ACC112 (cell line): ENCODE results near the gene RBMY1E.
"Not testable (repeated sequence)": the region's sequence is repeated elsewhere in the genome, so short reads cannot be mapped to it uniquely, and the experiment has no call there.

Experiments
- H2AFZ ChIP-seq: fragments of 200-600 bp; sonication (generic); one replicate; pipeline ENCODE4 v1.6.0; 2017; ENCODE audit warnings: antibody characterized with exemption, low read length; ENCODE audit not compliant: unreplicated experiment
- H3K27ac ChIP-seq: fragments of 200-600 bp; sonication (generic); 2 replicates; pipeline ENCODE4 v1.5.1; 2014; ENCODE audit warnings: low read depth, mild to moderate bottlenecking, antibody characterized with exemption, low read length, moderate library complexity
- H3K27me3 ChIP-seq: fragments of 200-600 bp; sonication (generic); 2 replicates; pipeline ENCODE4 v1.6.1; 2014; ENCODE audit warnings: mild to moderate bottlenecking, antibody characterized with exemption, low read length, moderate library complexity, mixed read lengths; ENCODE audit not compliant: insufficient read depth
- H3K36me3 ChIP-seq: fragments of 200-600 bp; sonication (generic); 2 replicates; pipeline ENCODE4 v1.6.1; 2016; ENCODE audit warnings: mild to moderate bottlenecking, antibody characterized with exemption, low read length, moderate library complexity, mixed read lengths; ENCODE audit not compliant: insufficient read depth
- H3K4me1 ChIP-seq: fragments of 200-600 bp; sonication (generic); one replicate; pipeline ENCODE4 v1.6.1; 2016; ENCODE audit warnings: low read length, mixed read lengths; ENCODE audit not compliant: insufficient read depth, unreplicated experiment, control insufficient read depth
- H3K4me3 ChIP-seq: fragments of 200-600 bp; sonication (generic); 2 replicates; pipeline ENCODE4 v1.5.1; 2014; ENCODE audit warnings: mild to moderate bottlenecking, low read depth, low read length
- H3K79me2 ChIP-seq: fragments of 200-600 bp; sonication (generic); one replicate; pipeline ENCODE4 v1.6.0; 2016; ENCODE audit warnings: low read length; ENCODE audit not compliant: control insufficient read depth, unreplicated experiment, insufficient read depth

The RBMY1E gene

DNA sequence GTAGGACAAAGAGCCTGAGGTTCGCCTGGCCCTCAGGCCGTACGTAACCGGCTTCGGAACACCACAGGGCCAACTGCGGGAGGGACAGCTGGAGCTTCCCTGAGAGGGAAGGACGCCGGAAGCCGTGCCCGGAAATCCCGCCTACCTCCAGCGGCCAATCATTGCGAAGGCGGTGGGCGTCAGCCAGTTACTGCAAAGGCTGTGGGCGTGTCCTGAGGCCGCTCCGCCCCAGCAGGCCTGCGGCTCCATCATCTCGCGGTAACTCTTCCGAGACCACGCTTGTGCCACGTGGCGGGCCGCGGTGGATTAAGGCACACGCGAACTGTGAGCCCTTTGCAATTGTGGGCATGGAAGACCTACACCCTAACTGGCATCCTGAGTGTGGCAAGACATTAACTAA is at the start of gene RBMY1E:
TSS of gene RBMY1E (minus strand) at position 101 of the 400 bp plus-strand sequence. CDS start 1,978 bp downstream, outside the sequence.
- H3K79me2 ChIP-seq, H3K4me3 ChIP-seq, H3K27me3 ChIP-seq, H3K36me3 ChIP-seq, H2AFZ ChIP-seq, H3K4me1 ChIP-seq, H3K27ac ChIP-seq: not testable (repeated sequence)

DNA sequence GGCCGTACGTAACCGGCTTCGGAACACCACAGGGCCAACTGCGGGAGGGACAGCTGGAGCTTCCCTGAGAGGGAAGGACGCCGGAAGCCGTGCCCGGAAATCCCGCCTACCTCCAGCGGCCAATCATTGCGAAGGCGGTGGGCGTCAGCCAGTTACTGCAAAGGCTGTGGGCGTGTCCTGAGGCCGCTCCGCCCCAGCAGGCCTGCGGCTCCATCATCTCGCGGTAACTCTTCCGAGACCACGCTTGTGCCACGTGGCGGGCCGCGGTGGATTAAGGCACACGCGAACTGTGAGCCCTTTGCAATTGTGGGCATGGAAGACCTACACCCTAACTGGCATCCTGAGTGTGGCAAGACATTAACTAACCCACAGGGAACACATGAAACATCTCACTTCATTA is 23.4 kb downstream of the RBMY1E start, which contains the start of gene RBMY1D:
TSS of gene RBMY1D (minus strand) at position 101 of the 400 bp plus-strand sequence. CDS start 2,013 bp downstream, outside the sequence.
- not testable (repeated sequence) for H3K27ac ChIP-seq, H3K4me1 ChIP-seq, H3K4me3 ChIP-seq, H3K79me2 ChIP-seq, H3K27me3 ChIP-seq, H3K36me3 ChIP-seq, H2AFZ ChIP-seq

DNA sequence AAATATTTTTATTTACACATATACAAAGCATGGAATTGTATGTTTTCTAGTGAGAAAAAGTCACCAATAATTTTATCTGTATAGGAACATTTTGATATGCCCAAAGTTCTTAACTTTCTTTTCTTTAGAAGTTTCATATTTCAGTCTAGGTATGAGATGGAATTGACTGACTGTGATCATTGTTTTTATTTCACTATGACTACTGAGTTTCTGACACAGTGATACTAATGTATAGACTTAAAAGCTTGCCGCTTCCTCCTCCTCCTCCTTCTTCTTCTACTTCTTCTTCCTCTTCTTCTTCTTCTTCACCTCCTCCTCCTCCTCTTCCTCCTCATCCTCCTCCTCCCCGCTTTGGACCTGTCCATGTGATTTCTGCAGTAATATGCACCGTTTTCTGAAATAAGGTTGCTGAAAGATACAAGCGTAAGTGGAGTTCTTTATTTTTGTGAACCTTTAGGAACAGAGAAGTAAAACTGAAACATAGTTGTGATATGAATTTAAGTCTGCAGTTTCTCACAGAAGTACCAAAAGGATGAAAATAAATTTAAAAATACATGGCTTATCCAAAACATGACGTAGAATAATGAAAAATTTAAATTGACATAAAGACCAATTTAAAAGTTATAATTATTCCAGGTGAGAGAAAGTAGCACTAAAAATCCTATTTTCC is 48.3 kb downstream of the RBMY1E start:
- H3K4me3 ChIP-seq, H3K4me1 ChIP-seq, H3K27ac ChIP-seq, H3K36me3 ChIP-seq, H3K27me3 ChIP-seq, H3K79me2 ChIP-seq, H2AFZ ChIP-seq: not testable (repeated sequence)
